H9 (cell line): Measurements from ENCODE around the gene BSX. TPM values are rescaled to one million over a fixed set of nuclear protein-coding genes. Genes with fewer than 3 reads are reported as not detected.

ENCODE experiments used
- DNase-seq: peaks from one replicate; pipeline ENCODE4 v3.0.0-alpha.2; 2017
- H2AFZ ChIP-seq: one replicate; pipeline ENCODE4 v1.6.1; 2013; ENCODE audit warnings: mild to moderate bottlenecking, low read length, control low read depth, moderate library complexity
- H2AK5ac ChIP-seq: 2 replicates; pipeline ENCODE4 v1.6.1; 2013; ENCODE audit warnings: low read length, control low read depth, mixed read lengths; ENCODE audit not compliant: insufficient read length
- H2BK120ac ChIP-seq: one replicate; pipeline ENCODE4 v1.6.1; 2013; ENCODE audit warnings: low read depth, mild to moderate bottlenecking, low read length, control low read depth, inconsistent platforms; ENCODE audit not compliant: poor library complexity, severe bottlenecking
- H2BK12ac ChIP-seq: 2 replicates; pipeline ENCODE4 v1.6.1; 2013; ENCODE audit warnings: low read length, control low read depth, mixed read lengths, low read depth; ENCODE audit not compliant: insufficient read length
- H2BK15ac ChIP-seq: 2 replicates; pipeline ENCODE4 v1.6.1; 2013; ENCODE audit warnings: low read depth, low read length, control low read depth
- H2BK20ac ChIP-seq: one replicate; pipeline ENCODE4 v1.6.1; 2013; ENCODE audit warnings: low read depth, mild to moderate bottlenecking, low read length, control low read depth, inconsistent platforms; ENCODE audit not compliant: poor library complexity, severe bottlenecking
- H2BK5ac ChIP-seq: 2 replicates; pipeline ENCODE4 v1.6.1; 2013; ENCODE audit warnings: low read length, control low read depth, mixed read lengths; ENCODE audit not compliant: insufficient read length
- H3K14ac ChIP-seq: 2 replicates; pipeline ENCODE4 v1.6.1; 2013; ENCODE audit warnings: low read length, control low read depth; ENCODE audit not compliant: insufficient read depth
- H3K18ac ChIP-seq: 2 replicates; pipeline ENCODE4 v1.6.1; 2013; ENCODE audit warnings: low read depth, mild to moderate bottlenecking, mixed read lengths, low read length, control low read depth; ENCODE audit not compliant: insufficient read length
- H3K23ac ChIP-seq: 2 replicates; pipeline ENCODE4 v1.6.1; 2013; ENCODE audit warnings: low read length, control low read depth, mixed read lengths, low read depth; ENCODE audit not compliant: insufficient read length
- H3K23me2 ChIP-seq: 2 replicates; pipeline ENCODE4 v1.6.1; 2013; ENCODE audit warnings: low read depth, mild to moderate bottlenecking, mixed read lengths, low read length, control low read depth; ENCODE audit not compliant: insufficient read length, poor library complexity, severe bottlenecking
- H3K27ac ChIP-seq: 2 replicates; pipeline ENCODE4 v1.5.1; 2013; ENCODE audit warnings: low read length, control low read depth, mixed read lengths, low read depth; ENCODE audit not compliant: insufficient read length
- H3K27me3 ChIP-seq: 2 replicates; pipeline ENCODE4 v1.6.1; 2013; ENCODE audit warnings: low read length, control low read depth, inconsistent platforms; ENCODE audit not compliant: insufficient read depth
- H3K4ac ChIP-seq: 2 replicates; pipeline ENCODE4 v1.6.1; 2013; ENCODE audit warnings: low read depth, mild to moderate bottlenecking, control low read depth, inconsistent platforms, low read length, moderate library complexity
- H3K4me1 ChIP-seq: 2 replicates; pipeline ENCODE4 v1.6.1; 2013; ENCODE audit warnings: low read length, control low read depth, inconsistent platforms; ENCODE audit not compliant: insufficient read depth
- H3K4me2 ChIP-seq: 2 replicates; pipeline ENCODE4 v1.6.1; 2013; ENCODE audit warnings: low read length, control low read depth, mixed read lengths; ENCODE audit not compliant: insufficient read length, insufficient read depth
- H3K56ac ChIP-seq: 2 replicates; pipeline ENCODE4 v1.6.1; 2013; ENCODE audit warnings: low read depth, mild to moderate bottlenecking, mixed read lengths, low read length, control low read depth; ENCODE audit not compliant: insufficient read length
- H3K79me1 ChIP-seq: 2 replicates; pipeline ENCODE4 v1.6.1; 2013; ENCODE audit warnings: low read depth, mild to moderate bottlenecking, moderate library complexity, low read length, control low read depth, inconsistent platforms; ENCODE audit not compliant: insufficient read depth, poor library complexity, severe bottlenecking
- H3K79me2 ChIP-seq: 2 replicates; pipeline ENCODE4 v1.6.1; 2013; ENCODE audit warnings: low read length, control low read depth, inconsistent platforms; ENCODE audit not compliant: insufficient read depth
- H3K9ac ChIP-seq: 2 replicates; pipeline ENCODE4 v1.6.1; 2013; ENCODE audit warnings: low read length, control low read depth, mixed read lengths; ENCODE audit not compliant: insufficient read length; ENCODE audit errors: extremely low read depth
- H3K9me3 ChIP-seq: one replicate; pipeline ENCODE4 v1.6.1; 2013; ENCODE audit warnings: low read depth, low read length, inconsistent platforms; ENCODE audit not compliant: control insufficient read depth
- H3T11ph ChIP-seq: one replicate; pipeline ENCODE4 v1.6.1; 2013; ENCODE audit warnings: mild to moderate bottlenecking, low read length, control low read depth, inconsistent platforms
- H4K20me1 ChIP-seq: one replicate; pipeline ENCODE4 v1.6.1; 2013; ENCODE audit not compliant: control insufficient read depth, insufficient read length, insufficient read depth
- H4K5ac ChIP-seq: 2 replicates; pipeline ENCODE4 v1.6.1; 2013; ENCODE audit warnings: low read depth, mild to moderate bottlenecking, mixed read lengths, low read length, control low read depth; ENCODE audit not compliant: insufficient read length
- H4K8ac ChIP-seq: replicated peaks from 2 replicates; pipeline ENCODE4 v1.6.1; 2013; ENCODE audit warnings: low read length, control low read depth, mixed read lengths, low read depth; ENCODE audit not compliant: insufficient read length
- H4K91ac ChIP-seq: 2 replicates; pipeline ENCODE4 v1.6.1; 2013; ENCODE audit warnings: low read depth, mild to moderate bottlenecking, moderate library complexity, mixed read lengths, low read length, control low read depth; ENCODE audit not compliant: insufficient read length
- H3K27ac Mint-ChIP-seq, 3 experiments: 2 replicates in 2 of 3; 3 replicates in 1 of 3; pipeline ENCODE4 v1.8.0; 2020 to 2021; ENCODE audit warnings: mixed read lengths in 3 of 3, mild to moderate bottlenecking in 1 of 3, moderate library complexity in 1 of 3
- H3K27me3 Mint-ChIP-seq: 2 replicates; pipeline ENCODE4 v1.8.0; 2021; ENCODE audit warnings: low read depth, mild to moderate bottlenecking, moderate library complexity, mixed read lengths
- H3K36me3 Mint-ChIP-seq, 3 experiments: 2 replicates in 2 of 3; 3 replicates in 1 of 3; pipeline ENCODE4 v1.8.0; 2020 to 2021; ENCODE audit warnings: low read depth in 3 of 3, mixed read lengths in 3 of 3; ENCODE audit not compliant: insufficient read depth in 1 of 3
- H3K4me1 Mint-ChIP-seq, 2 experiments: 2 replicates each; pipeline ENCODE4 v1.8.0; 2020; ENCODE audit warnings: mixed read lengths in 2 of 2
- H3K4me3 Mint-ChIP-seq, 2 experiments: 2 replicates in 1 of 2; 3 replicates in 1 of 2; pipeline ENCODE4 v1.8.0; 2020 to 2021; ENCODE audit warnings: mild to moderate bottlenecking in 2 of 2, mixed read lengths in 2 of 2, moderate library complexity in 1 of 2
- H3K9me3 Mint-ChIP-seq, 2 experiments: 2 replicates in 1 of 2; 3 replicates in 1 of 2; pipeline ENCODE4 v1.8.0; 2020; ENCODE audit warnings: mild to moderate bottlenecking in 2 of 2, mixed read lengths in 2 of 2, moderate library complexity in 1 of 2
- CTCF ChIP-seq: fragments of 200-600 bp; sonication (generic); conservative IDR thresholded peaks from 3 replicates; pipeline ENCODE4 v1.8.0; 2021; ENCODE audit warnings: antibody characterized with exemption, mild to moderate bottlenecking
- WGBS: extraction: QIAGEN DNeasy Blood & Tissue Kit; methylation state at CpG from one replicate; pipeline ENCODE4 v1.1.7; 2013; ENCODE audit warnings: missing lambda C conversion rate, low lambda C conversion rate, mixed read lengths; ENCODE audit not compliant: insufficient read length; ENCODE audit errors: extremely low coverage; 5-methylcytosine and 5-hydroxymethylcytosine counted together
- total RNA-seq: library from RNA; stranded (reverse); gene quantifications from 2 replicates; pipeline ENCODE4 v1.2.1, GENCODE V29; 2021

The BSX gene
- total RNA-seq, 1 experiment from 2014 or later = not detected

GRCh38 chr11:122931510-122931909 lies 50.1 kb downstream of the BSX start:
- no peak overlapping the region for H3K23ac ChIP-seq
- H3K27ac ChIP-seq = no peak overlapping the region
- no peaks in the 10 kb centered on the region for H3K79me1 ChIP-seq
- no peak overlapping the region for H2AK5ac ChIP-seq
- Mint-ChIP-seq H3K27ac (no peak overlapping the region), H3K27me3 (peaks cover 5% of the 10 kb centered on the region; the same call in 1 of the 2 replicates), H3K36me3 (no peaks in the 10 kb centered on the region), H3K9me3 (peaks cover 0 to 3% of the 10 kb centered on the region in 2 experiments; a peak in 1 of 5 replicates), H3K4me1 (peaks cover 8% of the 10 kb centered on the region in 2 experiments; a peak in 2 of 4 replicates), H3K4me3 (no peak overlapping the region)
- H2BK20ac ChIP-seq = no peak overlapping the region
- H2BK12ac ChIP-seq = no peak overlapping the region
- H2BK5ac ChIP-seq = no peak overlapping the region
- no peak overlapping the region for H3K4me2 ChIP-seq
- no peaks in the 10 kb centered on the region for H4K20me1 ChIP-seq
- H3K27me3 ChIP-seq = no peaks in the 10 kb centered on the region
- H4K91ac ChIP-seq = no peak overlapping the region
- H3T11ph ChIP-seq = no peak overlapping the region
- no peak overlapping the region for H2AFZ ChIP-seq
- no peaks in the 10 kb centered on the region for H3K23me2 ChIP-seq
- no peak overlapping the region for H3K4ac ChIP-seq
- no peaks in the 10 kb centered on the region for H3K4me1 ChIP-seq
- H4K8ac ChIP-seq = no peak overlapping the region
- H3K56ac ChIP-seq = no peak overlapping the region
- no peak for DNase-seq
- no peak overlapping the region for H3K9ac ChIP-seq
- H3K79me2 ChIP-seq = no peaks in the 10 kb centered on the region
- no CpG with 5 or more reads among the region's 6 CpGs for WGBS
- no peak overlapping the region for H2BK15ac ChIP-seq
- TF ChIP-seq CTCF = no peak
- no peak overlapping the region for H2BK120ac ChIP-seq
- no peak overlapping the region for H4K5ac ChIP-seq
- no peak overlapping the region for H3K18ac ChIP-seq
- H3K9me3 ChIP-seq = no peaks in the 10 kb centered on the region
- H3K14ac ChIP-seq = no peak overlapping the region

Other genes with a start within 250 kb of the BSX start
- gene CRTAM, start 143.3 kb downstream of the BSX start, total RNA-seq = not detected in 2 replicates
- 0.50 and 0.79 TPM in 2 replicates for gene JHY, start 99.1 kb downstream of the BSX start, total RNA-seq
- gene HSPA8, start 80.3 kb upstream of the BSX start, total RNA-seq = 2,142 and 2,160 TPM in 2 replicates
- 11.8 and 13.8 TPM in 2 replicates for gene CLMP, start 213.4 kb upstream of the BSX start, total RNA-seq